Loucy (cell line): Measurements from ENCODE around the gene SLC25A12.

Source experiments
- H2AFZ ChIP-seq: fragments of 200-600 bp; sonication (generic); 2 replicates; pipeline ENCODE4 v1.6.0; 2016; ENCODE audit warnings: antibody characterized with exemption, mild to moderate bottlenecking, low read length, moderate library complexity
- H3F3A ChIP-seq: fragments of 200-600 bp; 2 replicates; pipeline ENCODE4 v1.6.0; 2016; ENCODE audit warnings: antibody characterized with exemption, low read depth, mild to moderate bottlenecking
- H3K27me3 ChIP-seq: fragments of 200-600 bp; sonication (generic); 2 replicates; pipeline ENCODE4 v1.6.1; 2014; ENCODE audit warnings: low read length, mild to moderate bottlenecking; ENCODE audit not compliant: insufficient read depth, poor library complexity, severe bottlenecking
- H3K36me3 ChIP-seq: fragments of 200-600 bp; sonication (generic); 2 replicates; pipeline ENCODE4 v1.6.1; 2016; ENCODE audit warnings: low read length; ENCODE audit not compliant: insufficient read depth
- H3K4me1 ChIP-seq: fragments of 200-600 bp; sonication (generic); 2 replicates; pipeline ENCODE4 v1.5.1; 2014; ENCODE audit warnings: low read length, mild to moderate bottlenecking; ENCODE audit not compliant: insufficient read depth, poor library complexity, severe bottlenecking
- H3K4me2 ChIP-seq: fragments of 200-600 bp; sonication (generic); 2 replicates; pipeline ENCODE4 v1.6.0; 2014; ENCODE audit warnings: antibody characterized with exemption, low read length, low read depth, mild to moderate bottlenecking; ENCODE audit not compliant: poor library complexity, severe bottlenecking
- H3K4me3 ChIP-seq: fragments of 200-600 bp; sonication (generic); 2 replicates; pipeline ENCODE4 v1.5.1; 2014; ENCODE audit warnings: low read length, mild to moderate bottlenecking, mixed read lengths; ENCODE audit not compliant: poor library complexity, severe bottlenecking
- H3K79me2 ChIP-seq: fragments of 200-600 bp; sonication (generic); 2 replicates; pipeline ENCODE4 v1.6.1; 2014; ENCODE audit warnings: low read length; ENCODE audit not compliant: insufficient read depth
- H3K9ac ChIP-seq: fragments of 200-600 bp; sonication (generic); 2 replicates; pipeline ENCODE4 v1.6.0; 2014; ENCODE audit warnings: mild to moderate bottlenecking, low read depth, low read length, moderate library complexity; ENCODE audit not compliant: poor library complexity, severe bottlenecking
- H3K9me2 ChIP-seq: fragments of 200-600 bp; sonication (generic); replicated peaks from 2 replicates; pipeline ENCODE4 v1.6.1; 2016; ENCODE audit warnings: low read depth, low read length, mixed read lengths
- H3K9me3 ChIP-seq: fragments of 200-600 bp; sonication (generic); 2 replicates; pipeline ENCODE4 v1.6.1; 2014; ENCODE audit warnings: mild to moderate bottlenecking, antibody characterized with exemption, low read length, low read depth; ENCODE audit not compliant: insufficient read depth
- H4K20me1 ChIP-seq: fragments of 200-600 bp; sonication (generic); 2 replicates; pipeline ENCODE4 v1.6.0; 2014; ENCODE audit warnings: antibody characterized with exemption, low read length, mild to moderate bottlenecking; ENCODE audit not compliant: insufficient read depth, poor library complexity, severe bottlenecking
- CTCF ChIP-seq: fragments of 200-600 bp; sonication (generic); conservative IDR thresholded peaks from 2 replicates; pipeline ENCODE4 v1.5.1; 2014; ENCODE audit warnings: mild to moderate bottlenecking, antibody characterized with exemption, low read length
- EZH2phosphoT487 ChIP-seq: fragments of 200-600 bp; IDR thresholded peaks from 2 replicates; pipeline ENCODE4 v1.6.1; 2018; ENCODE audit warnings: antibody characterized with exemption, mild to moderate bottlenecking, moderate library complexity, borderline replicate concordance

SLC25A12 gene

DNA sequence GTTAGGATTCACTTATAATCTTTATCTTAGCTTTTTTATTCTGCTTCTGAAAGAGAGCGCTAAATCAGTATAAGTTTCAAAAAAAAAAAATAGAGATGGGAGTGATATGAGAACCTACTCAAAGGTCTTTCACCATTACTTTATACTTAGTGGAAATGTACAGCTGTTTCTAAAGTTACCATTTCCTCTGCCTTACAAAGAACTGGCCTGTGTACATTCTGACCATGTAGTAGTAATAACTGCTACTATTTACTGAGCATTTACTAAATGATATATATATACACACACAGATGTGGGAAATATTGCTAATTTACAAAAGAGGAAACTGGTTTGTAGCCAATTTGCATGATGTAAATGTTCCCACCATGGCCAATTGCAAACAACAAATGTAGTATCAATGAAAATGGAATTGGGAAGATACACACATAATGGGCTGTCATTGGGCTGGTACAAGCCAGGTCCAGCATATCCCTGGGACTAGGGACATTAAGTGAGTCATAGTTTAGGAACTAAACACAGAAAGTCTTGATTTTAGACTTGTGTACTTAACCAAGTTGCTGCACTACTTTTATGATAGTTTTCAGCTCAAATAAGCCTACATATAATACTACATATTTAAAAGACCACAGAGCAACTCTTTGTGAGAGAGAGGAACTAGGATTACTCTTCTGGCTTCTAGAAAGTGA is 139.6 kb downstream of the SLC25A12 start:
- H3K4me3 ChIP-seq = no peak overlapping the region
- no peaks in the 10 kb centered on the region for H3K9me3 ChIP-seq
- no peaks in the 10 kb centered on the region for H3K9me2 ChIP-seq
- H3K79me2 ChIP-seq = no peaks in the 10 kb centered on the region
- no peaks in the 10 kb centered on the region for H3K27me3 ChIP-seq
- no peaks in the 10 kb centered on the region for H3K4me1 ChIP-seq
- no peaks in the 10 kb centered on the region for H4K20me1 ChIP-seq
- no peak overlapping the region for H2AFZ ChIP-seq
- peaks cover 11% of the 10 kb centered on the region; the same call in 1 of the 2 replicates for H3K36me3 ChIP-seq
- H3K4me2 ChIP-seq = no peak overlapping the region
- H3K9ac ChIP-seq = no peak overlapping the region
- no peaks in the 10 kb centered on the region for H3F3A ChIP-seq
- TF ChIP-seq EZH2phosphoT487 (no peak), CTCF (no peak)

DNA sequence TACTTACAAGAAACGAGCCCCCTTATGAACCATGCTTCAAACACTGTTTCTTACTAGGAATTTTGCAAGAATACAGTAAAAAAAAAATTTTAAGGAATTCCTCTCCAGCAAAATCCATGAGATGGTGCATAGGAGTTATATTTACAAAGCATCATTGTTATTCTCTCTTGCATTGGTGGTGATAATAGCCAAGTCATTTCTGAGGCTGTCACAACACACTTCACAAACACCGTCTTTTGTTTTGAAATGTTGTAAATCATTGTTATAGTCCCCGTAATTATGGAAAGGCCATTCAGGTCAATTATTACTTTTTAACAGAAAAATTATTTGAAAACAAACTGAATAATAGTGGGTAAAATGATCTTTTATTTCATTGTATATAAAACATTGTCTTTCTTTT is 146.7 kb downstream of the SLC25A12 start:
- H3K4me3 ChIP-seq = no peak overlapping the region
- TF ChIP-seq EZH2phosphoT487 = no peak
- no peak for TF ChIP-seq CTCF
- H3K4me1 ChIP-seq = peaks cover 13% of the 10 kb centered on the region
- H3K9me3 ChIP-seq = no peaks in the 10 kb centered on the region
- H3K4me2 ChIP-seq = no peak overlapping the region
- H2AFZ ChIP-seq = no peak overlapping the region
- H3F3A ChIP-seq = peaks cover 3% of the 10 kb centered on the region; the same call in 1 of the 2 replicates
- no peak overlapping the region for H3K9ac ChIP-seq
- H3K27me3 ChIP-seq = no peaks in the 10 kb centered on the region
- no peaks in the 10 kb centered on the region for H3K79me2 ChIP-seq
- H3K9me2 ChIP-seq = no peaks in the 10 kb centered on the region
- peaks cover 11% of the 10 kb centered on the region for H4K20me1 ChIP-seq
- H3K36me3 ChIP-seq = peaks cover 57% of the 10 kb centered on the region; the same call in 1 of the 2 replicates

- Histone ChIP-seq H3K4me3 (no peak overlapping the region), H3K9me3 (no peaks in the 10 kb centered on the region), H3K9me2 (no peaks in the 10 kb centered on the region), H2AFZ (no peak overlapping the region), H3K9ac (no peak overlapping the region), H3K4me1 (peaks cover 13% of the 10 kb centered on the region), H3K4me2 (peak overlapping the region; percentile 22), H3K27me3 (no peaks in the 10 kb centered on the region), H3F3A (peaks cover 3% of the 10 kb centered on the region; the same call in 1 of the 2 replicates), H3K36me3 (peaks cover 52% of the 10 kb centered on the region; the same call in 1 of the 2 replicates), H3K79me2 (no peaks in the 10 kb centered on the region), H4K20me1 (peaks cover 11% of the 10 kb centered on the region)
- TF ChIP-seq EZH2phosphoT487 (peak; percentile 53; the same call in 1 of the 2 replicates), CTCF (no peak)
Observed at GRCh38 chr2:171745806-171746205, 148.2 kb downstream of the SLC25A12 start.
